Right lung (tissue), 10 donors: Measurements from ENCODE around the gene BMP15. TPM values are rescaled to one million over a fixed set of nuclear protein-coding genes. Genes with fewer than 3 reads are reported as not detected.

Experiments
- DNase-seq, 2 donors: peaks; one replicate each; pipeline ENCODE4 v3.0.0-alpha.2; 2013
- long read RNA-seq, 8 donors: transcript quantifications; one replicate each; lab custom pipeline, GENCODE V29; 2026
- polyA plus RNA-seq, 5 donors: library from polyadenylated mRNA; unstranded; fragments of 120-200 nt; gene quantifications; one replicate each; pipeline versions ENCODE4 v1.2.1 to v1.2.3, GENCODE V29; 2013; ENCODE audit warnings: inconsistent platforms in 1 of 5, low replicate concordance in 1 of 5; ENCODE audit not compliant: insufficient read length in 5 of 5, insufficient read depth in 1 of 5

The BMP15 gene
- polyA plus RNA-seq, result under 1 TPM in 2 of 5 donors, not detected in 3; 0.13 to 0.16 TPM
- long read RNA-seq, donor 1, result 0 reads
- long read RNA-seq, donor 2, result 0 reads
- long read RNA-seq, donor 3, result 0 reads
- long read RNA-seq, donor 4, result 0 reads
- long read RNA-seq, donor 5, result 0 reads
- long read RNA-seq, donor 6, result 0 reads
- long read RNA-seq, donor 7, result 0 reads
- long read RNA-seq, donor 8, result 0 reads

DNA sequence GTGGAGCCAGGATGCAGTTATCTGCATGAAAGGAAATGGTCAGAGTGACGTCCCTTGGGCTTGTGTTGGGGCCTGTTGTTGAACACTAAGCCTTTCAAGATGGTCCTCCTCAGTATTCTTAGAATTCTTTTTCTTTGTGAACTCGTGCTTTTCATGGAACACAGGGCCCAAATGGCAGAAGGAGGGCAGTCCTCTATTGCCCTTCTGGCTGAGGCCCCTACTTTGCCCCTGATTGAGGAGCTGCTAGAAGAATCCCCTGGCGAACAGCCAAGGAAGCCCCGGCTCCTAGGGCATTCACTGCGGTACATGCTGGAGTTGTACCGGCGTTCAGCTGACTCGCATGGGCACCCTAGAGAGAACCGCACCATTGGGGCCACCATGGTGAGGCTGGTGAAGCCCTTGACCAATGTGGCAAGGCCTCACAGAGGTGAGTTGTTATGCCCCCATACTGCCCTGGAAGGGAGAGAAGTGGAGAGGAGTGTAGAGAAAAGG, at the start of gene BMP15:
Gene BMP15 (plus strand): TSS at position 51 of the 492 bp plus-strand sequence. CDS start 49 bp downstream, at position 100.
- no peak for DNase-seq

DNA sequence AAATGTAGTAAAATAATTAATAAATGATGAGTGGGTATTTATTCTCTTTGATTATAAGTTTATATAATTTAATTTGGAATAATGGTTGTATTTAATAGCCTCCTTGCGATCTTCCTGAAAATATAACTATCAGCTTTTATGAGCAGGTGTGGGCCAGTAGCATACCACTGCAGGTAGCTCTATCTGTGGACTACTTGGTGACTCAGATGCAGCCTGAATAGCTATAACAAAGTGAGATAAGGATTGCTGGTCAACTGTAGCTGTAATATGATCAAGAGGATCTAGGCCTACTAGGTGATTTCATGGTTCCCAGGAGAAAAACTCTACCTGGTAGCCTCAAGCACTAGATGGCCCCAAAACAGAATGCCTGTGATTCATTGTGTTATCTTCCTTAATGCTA, 47.1 kb upstream of the BMP15 start:
- DNase-seq, result no peak

DNA sequence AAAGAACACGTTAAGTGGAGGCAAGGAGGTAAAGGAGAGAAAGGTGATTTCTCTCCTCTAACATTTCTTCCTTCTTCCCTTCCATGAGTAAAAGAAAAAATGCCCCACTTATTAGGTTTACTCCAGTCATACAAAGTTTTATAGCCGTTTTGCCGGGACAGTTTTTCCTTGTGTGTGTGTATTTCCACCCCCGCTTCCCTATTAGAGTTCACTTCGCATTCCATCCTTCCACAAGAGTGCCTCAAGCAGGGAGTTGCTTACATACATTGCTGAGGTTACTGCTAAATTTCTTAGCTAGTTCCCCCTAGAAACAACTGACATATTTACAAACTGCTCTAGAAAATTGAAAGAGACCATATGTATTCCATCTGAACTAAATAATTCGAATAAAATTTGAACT, 45.2 kb upstream of the BMP15 start:
- no peak for DNase-seq

DNA sequence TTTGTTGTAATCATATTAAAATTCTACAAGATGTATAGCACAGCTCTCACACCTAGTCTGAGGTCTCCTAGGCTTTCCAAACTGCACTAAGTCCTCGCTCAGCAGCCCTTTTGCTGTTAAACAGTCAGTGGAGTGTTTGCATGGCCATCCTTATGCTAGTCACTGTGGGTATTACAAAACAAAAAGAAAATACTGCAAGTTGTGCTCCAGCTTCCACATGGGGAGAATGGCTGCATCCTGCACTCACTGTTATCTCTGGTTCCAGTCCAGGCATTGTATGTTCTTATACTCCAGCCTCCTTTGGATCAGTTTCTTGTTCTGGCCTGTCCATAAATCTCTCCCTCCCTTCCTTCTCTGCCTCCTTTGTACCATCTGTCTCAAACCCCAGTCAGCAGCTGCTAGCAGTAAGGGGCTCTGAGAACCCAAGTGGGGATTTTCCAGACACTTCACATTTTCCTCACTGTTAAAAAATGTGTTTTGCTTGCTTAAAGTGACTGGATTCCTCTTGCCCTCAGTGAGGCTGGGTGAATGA, 38.5 kb upstream of the BMP15 start:
- DNase-seq, result no peak

DNA sequence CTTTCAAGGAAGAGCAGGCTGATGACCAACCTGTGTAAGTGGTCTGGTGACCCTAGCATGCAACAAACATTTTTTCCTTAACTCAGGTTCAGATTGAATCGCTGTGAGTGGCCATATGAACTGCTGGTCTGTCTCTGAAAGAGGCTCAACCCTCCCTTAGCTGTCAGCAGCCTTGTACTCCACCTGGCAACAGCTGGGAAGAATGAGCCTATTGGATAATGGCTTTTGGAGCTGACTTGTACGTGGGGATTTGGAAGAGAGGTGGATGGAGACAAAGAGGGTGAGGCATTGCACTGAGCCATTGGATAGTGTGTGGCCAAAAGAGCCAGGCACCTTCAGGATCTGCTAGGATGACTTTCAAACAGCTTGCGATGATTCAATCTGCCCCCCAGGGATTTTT, 35.7 kb upstream of the BMP15 start:
- DNase-seq, result no peak

DNA sequence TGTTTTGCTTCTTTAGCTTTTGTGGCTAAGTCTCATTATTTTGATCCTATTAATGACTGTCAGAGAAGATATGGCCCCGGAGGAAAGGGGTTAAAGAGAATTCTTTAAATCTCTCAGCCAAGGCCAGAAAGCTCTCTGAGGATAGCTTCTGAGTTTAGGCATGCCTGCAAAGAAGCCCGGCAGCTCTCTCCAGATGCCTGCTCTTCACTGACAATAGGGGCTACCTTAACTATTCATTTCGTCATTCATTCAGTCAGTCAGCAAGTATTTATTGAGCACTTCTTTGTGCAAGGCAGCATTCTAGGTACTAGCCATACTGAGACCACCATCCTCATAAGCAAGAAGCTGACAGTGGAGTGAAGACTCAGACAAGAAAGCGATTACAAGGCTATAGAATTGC, 34.0 kb upstream of the BMP15 start:
- no peak for DNase-seq

DNA sequence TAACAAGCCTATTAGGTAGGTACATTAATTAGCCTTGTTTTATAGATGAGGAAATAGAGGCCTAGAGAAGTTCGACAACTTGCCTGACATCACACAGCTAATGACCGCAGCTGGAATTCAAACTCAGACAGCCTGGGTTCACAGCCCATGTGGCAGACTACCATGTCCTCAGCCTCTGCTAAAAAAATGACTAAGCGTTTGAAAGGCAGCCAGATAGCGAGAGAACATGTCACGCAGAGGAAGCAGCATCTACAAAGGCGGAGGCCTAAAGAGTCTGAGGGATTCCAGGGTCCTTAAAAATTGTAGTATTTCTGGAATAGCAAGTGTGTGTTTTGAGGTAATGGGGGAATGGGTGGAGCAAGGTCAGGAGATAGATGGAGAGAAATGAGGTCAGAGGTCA, 33.2 kb upstream of the BMP15 start:
- no peak for DNase-seq

DNA sequence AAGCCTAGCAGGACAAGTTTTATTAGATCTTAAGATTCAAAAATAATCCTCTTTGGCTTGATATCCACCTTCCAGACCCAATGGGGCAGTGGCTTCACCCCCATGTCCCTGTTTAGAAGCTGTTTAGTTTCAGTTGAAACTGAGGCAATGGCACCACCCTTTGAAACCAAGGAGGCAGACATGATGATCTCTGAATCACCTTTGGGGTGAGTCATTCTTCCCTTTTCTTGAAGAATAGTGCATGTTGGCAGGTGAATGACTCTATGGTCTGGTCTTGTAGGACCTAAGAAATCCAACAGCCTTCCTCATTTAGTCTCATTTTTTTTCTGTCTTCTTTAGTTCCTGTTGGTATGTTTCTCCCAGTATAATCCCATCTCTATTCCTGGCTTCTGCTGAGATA, 29.5 kb upstream of the BMP15 start:
- DNase-seq, result no peak

DNA sequence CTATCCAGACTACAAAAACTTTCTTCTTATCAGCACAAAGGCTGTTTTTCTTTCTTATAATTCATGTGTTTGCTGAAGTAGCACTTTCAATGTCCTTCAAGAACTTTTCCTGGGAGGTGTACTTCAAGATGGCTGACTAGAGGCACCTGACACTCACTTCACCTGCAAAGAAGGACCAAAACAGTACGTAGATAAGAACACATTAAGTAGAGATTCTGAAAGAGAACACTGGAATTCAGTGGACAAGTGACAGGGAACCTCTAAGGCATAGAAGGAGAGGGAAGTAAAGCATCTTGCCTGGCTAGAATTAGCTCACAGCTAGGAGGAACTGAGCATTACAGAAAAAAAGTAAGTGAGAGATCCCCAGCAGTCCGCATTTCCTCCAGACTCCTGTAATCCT, 21.7 kb upstream of the BMP15 start:
- DNase-seq, result no peak

DNA sequence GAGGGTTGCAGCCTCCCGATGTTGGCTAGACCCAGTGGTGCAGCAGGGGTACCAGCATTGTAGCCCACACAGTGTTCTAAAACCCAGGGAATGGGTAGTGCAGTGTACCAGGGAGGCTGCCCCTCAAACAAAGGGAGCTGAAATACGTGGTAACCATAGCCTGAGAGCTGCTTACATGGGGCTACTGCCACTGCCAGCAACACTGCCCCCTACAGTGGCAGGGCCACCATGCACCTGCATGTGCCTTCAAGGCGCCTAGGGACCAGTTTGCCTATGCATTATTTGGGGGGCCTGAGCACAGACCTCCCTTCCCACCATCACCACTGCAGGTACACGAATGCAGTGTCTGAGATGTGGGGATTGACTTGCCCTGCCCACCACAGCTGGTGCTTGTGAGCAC, 21.0 kb upstream of the BMP15 start:
- DNase-seq, result no peak

DNA sequence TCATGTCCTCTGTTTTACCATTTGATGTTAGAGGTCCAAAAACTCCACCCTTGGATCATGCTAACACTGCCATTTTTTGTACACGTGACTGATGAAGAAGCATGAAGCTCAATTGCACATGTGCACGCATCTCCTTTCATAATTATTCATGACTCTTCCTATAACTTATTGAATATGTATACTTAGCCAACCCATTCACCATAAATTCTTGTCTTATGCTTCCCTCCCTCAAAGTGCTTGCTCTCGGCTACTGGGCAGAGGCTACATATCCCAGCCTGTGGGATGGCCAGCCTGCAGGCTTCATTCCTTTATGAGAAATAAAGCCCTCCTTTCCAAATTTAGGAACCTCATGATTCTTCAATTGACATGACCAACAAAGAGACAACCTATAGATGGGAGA, 17.5 kb upstream of the BMP15 start:
- DNase-seq, result no peak

DNA sequence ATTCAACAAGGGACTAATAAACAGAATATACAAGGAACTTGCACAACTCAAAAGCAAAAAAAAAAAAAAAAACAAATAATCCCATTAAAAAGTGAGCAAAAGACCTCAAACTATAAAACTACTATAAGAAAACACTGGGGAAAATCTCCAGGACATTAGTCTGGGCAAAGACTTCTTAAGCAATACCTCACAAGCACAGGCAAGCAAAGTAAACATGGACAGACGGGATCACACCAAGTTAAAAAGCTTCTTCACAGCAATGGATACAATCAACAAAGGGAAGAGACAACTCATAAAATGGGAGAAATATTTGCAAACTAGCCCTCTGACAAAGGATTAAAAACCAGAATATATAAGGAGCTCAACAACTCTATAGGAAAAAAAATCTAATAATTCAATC, 17.1 kb upstream of the BMP15 start:
- DNase-seq, result no peak

DNA sequence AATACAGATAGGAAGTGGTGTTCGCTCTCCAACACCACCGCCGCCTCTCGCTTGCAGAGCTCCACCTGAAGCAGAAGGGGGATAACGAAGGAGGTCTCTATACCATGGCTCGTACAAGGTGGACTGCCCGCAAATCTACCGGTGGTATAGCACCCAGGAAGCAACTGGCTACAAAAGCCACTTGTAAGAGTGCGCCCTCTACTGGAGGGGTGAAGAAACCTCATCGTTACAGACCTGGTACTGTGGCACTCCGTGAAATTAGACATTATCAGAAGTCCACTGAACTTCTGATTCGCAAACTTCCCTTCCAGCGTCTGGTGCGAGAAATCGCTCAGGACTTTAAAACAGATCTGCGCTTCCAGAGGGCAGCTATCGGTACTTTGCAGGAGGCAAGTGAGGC, 5.2 kb upstream of the BMP15 start:
- no peak for DNase-seq

DNA sequence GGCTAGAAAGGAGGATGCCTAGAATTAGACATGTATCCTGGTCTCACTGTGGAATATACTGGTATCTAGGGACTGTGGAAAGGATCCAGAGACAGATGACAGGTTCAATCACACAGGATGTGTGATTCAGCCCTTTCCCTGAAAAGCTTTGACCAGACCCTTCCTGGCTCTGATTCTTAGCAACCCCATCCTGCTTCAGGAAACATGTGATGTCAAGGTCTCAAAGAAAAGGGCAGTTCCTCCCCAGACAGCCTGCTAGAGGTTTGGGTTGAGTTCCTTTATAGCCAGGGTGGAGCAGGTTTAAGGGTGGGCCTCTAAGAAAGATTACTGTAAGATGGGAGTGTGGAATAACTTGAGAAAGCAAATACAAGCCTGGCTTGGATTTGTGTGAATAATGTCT, 3.0 kb downstream of the BMP15 start:
- DNase-seq, result no peak

DNA sequence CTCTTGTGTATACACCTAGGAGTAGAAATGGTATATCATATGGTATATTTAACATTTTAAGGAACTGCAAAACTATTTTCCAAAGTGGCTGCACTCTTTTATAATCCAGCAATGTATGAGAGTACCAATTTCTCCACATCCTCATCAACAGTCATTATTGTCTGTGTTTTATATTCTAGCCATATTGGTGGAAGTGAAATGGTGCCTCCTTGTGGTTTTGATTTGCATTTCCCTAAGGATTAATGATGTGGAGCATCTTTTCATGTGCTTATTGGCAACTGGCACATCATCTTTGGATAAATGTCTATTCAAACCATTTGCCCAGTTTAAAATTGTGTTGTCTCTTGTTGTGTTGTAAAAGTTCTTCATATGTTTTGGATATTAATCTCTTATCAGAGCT, 9.6 kb downstream of the BMP15 start:
- DNase-seq, result no peak

DNA sequence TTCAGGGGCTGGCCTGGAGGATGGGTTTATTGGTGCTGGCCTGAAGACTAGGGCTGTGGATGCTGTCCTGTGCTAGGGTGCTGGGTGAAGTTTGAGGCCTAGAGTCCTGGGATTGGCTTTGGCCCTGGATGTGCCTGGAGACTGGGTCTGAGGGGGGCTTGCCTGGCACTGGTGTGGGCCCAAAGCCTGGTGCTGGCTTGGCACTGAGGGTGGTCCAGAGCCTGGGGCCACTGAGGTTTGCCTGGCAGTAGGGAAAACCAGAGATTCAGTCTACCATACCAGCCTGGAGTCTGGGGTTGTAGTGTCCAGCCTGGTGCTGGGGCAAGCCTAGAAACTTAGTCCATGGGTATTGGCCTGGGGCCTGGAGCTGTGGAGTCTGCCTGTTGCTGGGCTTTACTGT, 16.6 kb downstream of the BMP15 start:
- DNase-seq, result no peak

DNA sequence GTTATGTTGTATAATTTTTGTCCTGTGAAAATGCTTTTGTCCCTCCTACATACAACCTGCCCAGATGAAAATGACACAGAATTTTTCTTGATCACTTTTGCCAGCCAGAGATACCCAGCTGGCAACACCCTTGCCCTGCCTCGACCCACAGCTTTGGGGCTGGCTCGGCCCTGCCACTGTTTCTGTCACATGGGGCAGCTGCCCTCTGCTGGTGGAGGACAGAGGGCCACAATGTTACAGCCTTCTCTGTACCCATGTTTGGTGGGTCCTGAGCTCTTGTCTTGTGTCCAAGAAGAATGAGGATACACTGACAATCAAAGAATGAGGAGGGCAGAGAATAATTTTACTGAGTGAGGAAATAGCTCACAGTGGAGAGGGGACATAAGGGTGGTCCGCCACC, 31.1 kb downstream of the BMP15 start:
- DNase-seq, result no peak

DNA sequence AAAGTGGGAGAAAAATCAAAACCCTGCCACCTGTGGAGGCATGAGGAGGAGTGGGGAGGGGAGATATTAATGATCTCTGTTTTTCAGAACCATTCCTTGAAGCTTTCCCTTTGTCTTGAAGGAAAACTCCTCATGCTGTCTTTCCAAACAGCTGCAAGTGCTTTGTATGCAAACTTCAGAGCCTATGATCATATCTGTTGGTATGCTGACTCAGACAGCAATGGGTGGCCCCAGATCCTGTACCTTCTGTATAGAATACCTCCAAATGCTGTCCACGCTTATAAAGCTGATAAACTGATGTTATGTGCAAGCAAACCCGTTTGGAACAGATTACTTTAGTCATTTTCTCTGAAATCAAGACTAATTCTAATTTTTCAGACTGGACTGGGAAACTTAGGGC, 31.9 kb downstream of the BMP15 start:
- no peak for DNase-seq

DNA sequence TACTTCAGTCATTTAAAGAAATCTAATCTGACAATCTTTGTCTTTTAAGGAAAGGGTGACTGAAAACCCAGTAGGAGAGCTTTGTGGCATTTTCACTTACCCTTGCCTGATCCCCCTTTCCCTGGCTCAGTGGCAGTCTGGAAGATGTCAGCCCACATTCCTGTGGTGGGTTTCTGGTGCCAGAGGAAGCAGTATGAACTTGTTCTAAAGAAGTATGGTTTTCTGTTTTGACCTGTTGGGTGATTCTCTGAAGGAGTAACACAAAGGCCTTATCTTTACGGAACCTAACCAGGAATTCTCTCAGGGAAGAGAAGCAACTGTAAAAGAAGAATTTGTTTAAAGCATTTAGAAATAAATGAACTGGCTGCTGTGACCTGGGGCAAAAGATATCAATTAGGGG, 41.9 kb downstream of the BMP15 start:
- no peak for DNase-seq

DNA sequence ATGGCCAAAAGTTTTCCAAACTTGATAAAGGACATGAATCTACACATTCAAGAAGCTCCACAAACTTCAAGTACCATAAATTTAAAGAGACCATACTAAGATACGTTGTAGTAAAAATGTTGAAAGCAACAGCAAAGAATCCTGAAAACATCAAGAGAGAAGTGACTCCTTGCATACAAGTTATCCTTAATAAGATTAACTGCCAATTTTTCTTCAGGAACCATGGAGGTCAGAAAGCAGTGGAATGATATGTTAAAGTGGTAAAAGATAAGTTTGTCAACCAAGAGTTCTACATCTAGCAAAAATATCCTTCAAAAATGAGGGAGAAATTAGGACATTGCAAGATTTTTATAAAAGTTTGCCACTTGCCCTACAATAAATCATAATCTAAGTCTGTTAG, 43.3 kb downstream of the BMP15 start:
- no peak for DNase-seq

DNA sequence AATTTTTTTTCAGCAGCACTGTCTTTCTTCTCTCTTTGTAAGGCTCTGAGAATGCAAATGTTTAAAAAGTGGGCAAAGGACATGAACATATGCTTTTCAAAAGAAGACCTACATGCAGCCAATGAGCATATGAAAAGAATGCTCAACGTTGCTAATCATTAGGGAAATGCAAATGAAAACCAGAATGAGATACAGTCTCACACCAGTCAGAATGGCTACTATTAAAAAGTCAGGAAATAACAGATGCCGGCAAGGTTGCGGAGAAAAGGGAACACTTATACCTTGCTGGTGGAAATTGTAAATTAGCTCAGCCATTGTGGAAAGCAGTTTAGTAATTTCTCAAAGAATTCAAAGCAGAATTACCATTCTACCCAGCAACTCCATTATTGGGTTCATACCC, 51.6 kb downstream of the BMP15 start:
- no peak for DNase-seq

DNA sequence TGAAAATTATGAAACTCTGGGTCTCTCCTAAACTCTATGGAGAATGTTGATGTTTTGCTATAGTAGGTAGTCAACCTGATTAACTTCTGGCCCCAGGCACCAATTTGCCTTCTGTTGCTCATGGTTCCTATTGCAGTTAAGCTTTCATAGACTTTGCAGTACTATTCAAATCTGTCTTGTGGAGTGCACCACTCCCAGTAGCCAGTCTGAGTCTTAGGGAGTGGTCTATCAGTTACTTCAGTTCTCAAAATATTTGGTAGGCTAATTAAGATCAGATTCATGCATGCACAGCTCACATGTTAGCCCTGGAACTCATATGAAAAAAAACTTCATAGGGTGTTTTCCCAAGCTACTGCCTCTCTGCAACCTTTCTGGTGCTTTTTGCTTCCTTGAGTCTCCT, 53.3 kb downstream of the BMP15 start:
- no peak for DNase-seq
